Mesodermal cell (in vitro differentiated cells): Measurements from ENCODE around the gene MCF2L.

Experiments used
- H3K27ac ChIP-seq: 2 replicates; pipeline ENCODE4 v1.7.0; 2013; ENCODE audit warnings: mild to moderate bottlenecking, low read depth, low read length, moderate library complexity; ENCODE audit not compliant: severe bottlenecking
- H3K36me3 ChIP-seq: 2 replicates; pipeline ENCODE4 v1.7.1; 2013; ENCODE audit warnings: mild to moderate bottlenecking, low read length, moderate library complexity; ENCODE audit not compliant: control insufficient read depth, insufficient read depth
- H3K4me1 ChIP-seq: one replicate; pipeline ENCODE4 v1.7.1; 2013; ENCODE audit warnings: mild to moderate bottlenecking, low read length; ENCODE audit not compliant: insufficient read depth, control insufficient read depth, poor library complexity, severe bottlenecking
- H3K4me3 ChIP-seq: 2 replicates; pipeline ENCODE4 v1.7.0; 2013; ENCODE audit warnings: low read length, control low read depth, mild to moderate bottlenecking; ENCODE audit not compliant: insufficient read depth, poor library complexity, severe bottlenecking; ENCODE audit errors: extremely low read depth
- H3K9me3 ChIP-seq: 2 replicates; pipeline ENCODE4 v1.7.1; 2013; ENCODE audit warnings: mild to moderate bottlenecking, low read length, moderate library complexity; ENCODE audit not compliant: control insufficient read depth
- WGBS, 2 experiments: methylation state at CpG; one replicate each; pipeline ENCODE4 v1.1.5; 2013; ENCODE audit warnings: missing lambda C conversion rate in 2 of 2; ENCODE audit not compliant: insufficient coverage in 2 of 2; 5-methylcytosine and 5-hydroxymethylcytosine counted together

The MCF2L gene

DNA sequence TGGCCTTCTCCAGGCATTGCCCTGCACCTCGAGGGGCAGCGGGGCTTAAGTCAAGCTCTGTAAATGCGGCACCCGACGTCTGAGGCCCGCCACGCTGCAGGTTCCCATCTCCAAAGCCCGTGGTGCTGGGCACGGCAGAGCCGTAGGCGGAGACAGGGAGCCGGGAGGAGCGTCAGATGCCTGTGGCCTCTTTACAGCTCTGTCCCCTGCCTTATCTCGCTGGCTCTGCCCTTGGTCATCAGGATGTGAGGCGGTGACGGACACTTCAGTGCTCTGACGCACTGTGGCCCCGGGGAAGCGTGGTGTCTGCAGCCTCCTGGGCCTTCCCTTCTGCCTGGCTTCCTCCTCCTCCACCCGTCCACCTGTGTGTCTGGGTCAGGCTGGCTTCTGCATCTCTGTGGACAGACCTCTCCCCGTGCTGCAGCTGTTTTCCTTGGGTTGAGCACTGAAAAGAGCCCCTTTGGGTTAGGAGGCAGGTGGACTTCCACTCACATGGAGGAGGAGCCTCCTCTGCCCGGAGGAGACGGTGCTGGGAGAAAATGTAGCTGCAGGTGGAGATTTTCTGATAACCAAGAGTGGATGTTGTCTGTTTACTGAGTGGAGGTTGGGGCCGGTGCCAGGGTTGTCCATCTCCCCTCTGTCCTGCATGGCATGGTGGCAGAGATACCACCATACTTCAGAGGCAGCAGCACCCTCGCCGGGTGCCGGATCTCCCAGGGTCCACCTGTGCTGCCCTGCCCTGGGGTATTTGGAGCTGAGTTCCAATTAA lies 14.6 kb downstream of the MCF2L start:
- no peak overlapping the region for H3K27ac ChIP-seq
- WGBS, 2 experiments: 71 to 75% methylated on average over 24 to 25 of the region's 27 CpGs
- no peaks in the 10 kb centered on the region for H3K9me3 ChIP-seq
- H3K4me1 ChIP-seq: peaks cover 3% of the 10 kb centered on the region
- H3K36me3 ChIP-seq: no peaks in the 10 kb centered on the region
- H3K4me3 ChIP-seq: no peak overlapping the region

DNA sequence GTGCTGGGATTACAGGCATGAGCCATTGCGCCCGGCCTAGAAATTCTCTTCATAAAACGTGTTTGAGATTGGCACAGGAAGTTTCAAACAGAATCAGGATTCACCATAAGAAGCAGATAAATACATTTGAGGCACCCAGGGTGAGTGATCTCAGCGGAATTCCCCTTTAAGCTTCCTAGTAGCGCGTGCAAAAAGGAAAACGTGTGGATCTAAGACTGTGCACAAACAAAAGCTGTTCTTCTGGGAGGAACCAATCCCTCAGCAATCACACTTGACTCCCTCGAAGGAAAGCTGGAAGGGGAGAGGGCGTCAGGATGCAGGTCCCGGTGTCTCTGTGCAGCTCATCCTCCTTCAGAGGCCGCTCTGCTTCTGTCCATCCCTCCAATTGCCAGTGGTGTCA lies 15.5 kb downstream of the MCF2L start:
- Histone ChIP-seq H3K4me3 (no peak overlapping the region), H3K27ac (no peak overlapping the region), H3K4me1 (no peaks in the 10 kb centered on the region), H3K9me3 (no peaks in the 10 kb centered on the region), H3K36me3 (no peaks in the 10 kb centered on the region)
- WGBS, 2 experiments: 92% methylated on average over 5 to 8 of the region's 11 CpGs

DNA sequence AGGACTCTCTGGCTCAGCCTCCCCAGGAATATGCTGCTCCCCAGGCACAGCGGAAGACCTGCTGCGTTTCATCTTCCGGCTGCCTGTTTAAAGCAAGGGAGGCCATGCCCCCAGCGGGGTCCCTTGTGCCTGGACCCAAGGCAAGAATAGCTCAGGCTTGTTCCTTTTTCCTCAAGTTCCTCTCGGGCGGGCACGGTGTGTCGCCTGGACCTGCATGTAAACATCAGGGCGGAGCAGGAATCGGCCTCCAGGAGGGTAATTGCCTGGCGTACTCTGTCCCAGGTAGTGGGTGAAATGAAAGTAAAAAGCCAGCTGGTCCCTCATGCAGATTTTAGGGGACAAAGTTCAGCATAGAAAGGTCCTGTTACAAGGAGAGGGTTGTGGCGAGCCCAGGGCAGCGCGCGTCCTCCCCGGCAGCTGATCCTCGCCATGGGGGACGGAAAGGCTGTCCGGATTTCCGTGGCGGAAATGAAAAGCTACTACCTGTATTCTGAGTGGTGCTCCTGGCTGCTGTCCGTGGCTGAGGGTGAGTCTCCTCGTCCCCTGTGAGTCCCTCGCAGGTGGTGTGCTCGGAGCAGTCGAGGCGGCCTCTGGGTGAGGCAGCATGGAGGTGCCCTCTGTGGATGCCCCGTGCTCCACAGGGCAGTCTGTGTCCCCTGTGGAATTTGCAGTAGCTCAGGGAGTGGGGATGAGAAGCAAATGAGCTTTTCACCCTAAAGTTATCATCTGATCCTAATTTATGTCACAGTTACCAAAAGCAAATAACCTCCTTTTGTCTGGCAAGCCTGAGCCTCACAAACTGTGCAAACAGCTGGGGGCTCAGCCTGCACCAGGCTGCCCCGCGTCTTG lies 16.2 kb downstream of the MCF2L start:
- H3K27ac ChIP-seq: no peak overlapping the region
- 86 to 90% methylated on average over 25 to 30 of the region's 30 CpGs for WGBS, 2 experiments
- no peak overlapping the region for H3K4me3 ChIP-seq
- H3K4me1 ChIP-seq: no peaks in the 10 kb centered on the region
- no peaks in the 10 kb centered on the region for H3K9me3 ChIP-seq
- no peaks in the 10 kb centered on the region for H3K36me3 ChIP-seq

- H3K4me3 ChIP-seq: no peak overlapping the region
- H3K36me3 ChIP-seq: no peaks in the 10 kb centered on the region
- WGBS, 2 experiments: 88 to 90% methylated on average over 29 to 30 of the region's 30 CpGs
- no peak overlapping the region for H3K27ac ChIP-seq
- no peaks in the 10 kb centered on the region for H3K9me3 ChIP-seq
- no peaks in the 10 kb centered on the region for H3K4me1 ChIP-seq
Measured at GRCh38 chr13:112985803-112986408, 16.9 kb downstream of the MCF2L start.

GRCh38 chr13:112986470-112986869 lies 17.5 kb downstream of the MCF2L start:
- Histone ChIP-seq H3K36me3 (no peaks in the 10 kb centered on the region), H3K9me3 (no peaks in the 10 kb centered on the region), H3K27ac (no peak overlapping the region), H3K4me1 (no peaks in the 10 kb centered on the region), H3K4me3 (no peak overlapping the region)
- 85 to 90% methylated on average over 16 to 17 of the region's 20 CpGs for WGBS, 2 experiments

DNA sequence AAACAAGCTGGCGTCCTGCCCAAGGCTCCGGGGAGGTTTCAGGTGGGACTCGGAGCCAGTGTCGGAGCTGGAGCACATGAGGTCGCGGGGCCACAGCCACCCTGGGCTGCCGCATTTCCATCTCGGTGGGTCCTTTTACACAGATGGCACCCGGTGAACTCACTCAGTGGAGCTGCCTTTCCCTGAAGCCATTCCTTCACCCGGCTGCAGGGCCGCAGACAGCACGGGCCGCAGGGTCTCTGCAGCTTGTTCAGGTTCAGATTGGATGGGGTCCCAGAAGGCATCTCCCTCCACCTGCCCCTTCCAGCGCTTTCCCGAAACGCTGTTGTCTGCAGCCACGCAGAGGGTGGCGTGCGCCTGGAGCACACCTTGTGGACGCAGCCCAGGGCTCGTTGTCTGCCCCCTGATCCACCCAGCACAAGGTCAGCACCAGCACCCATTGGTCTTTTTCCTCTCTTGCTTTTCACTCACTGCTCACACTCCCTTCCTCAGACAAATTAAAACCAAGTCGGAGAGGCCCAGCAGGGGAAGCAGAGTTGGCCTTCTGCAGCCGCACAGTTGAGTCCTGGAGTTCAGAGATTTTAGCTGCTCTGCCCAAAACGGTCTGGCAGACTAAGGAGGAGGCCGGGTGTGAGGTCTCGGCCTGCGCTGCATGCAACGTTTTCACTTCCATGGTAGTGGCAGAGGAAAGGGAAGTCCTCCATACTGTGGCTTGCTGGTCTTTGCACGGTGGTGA lies 18.1 kb downstream of the MCF2L start:
- H3K36me3 ChIP-seq: no peaks in the 10 kb centered on the region
- H3K4me1 ChIP-seq: no peaks in the 10 kb centered on the region
- H3K27ac ChIP-seq: no peak overlapping the region
- no peak overlapping the region for H3K4me3 ChIP-seq
- H3K9me3 ChIP-seq: no peaks in the 10 kb centered on the region
- 91 to 92% methylated on average over 17 to 28 of the region's 29 CpGs for WGBS, 2 experiments

DNA sequence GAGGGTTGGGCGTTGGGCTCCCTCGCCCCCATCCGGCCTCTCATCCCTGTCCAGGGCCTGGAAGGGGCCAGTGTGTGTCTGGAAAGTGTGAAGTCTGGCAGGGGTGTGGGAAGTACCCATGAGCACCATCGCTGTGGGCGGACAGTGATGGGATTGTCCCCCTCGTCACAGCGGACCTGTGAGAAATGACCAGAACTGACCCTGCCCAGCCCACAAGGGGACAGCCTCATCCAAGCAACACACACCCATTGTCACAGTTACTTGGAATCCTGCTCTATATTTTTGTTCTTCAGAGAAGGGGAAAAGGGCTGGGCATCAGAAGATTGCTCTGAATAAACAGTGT lies 18.6 kb downstream of the MCF2L start:
- Histone ChIP-seq H3K4me3 (no peak overlapping the region), H3K36me3 (no peaks in the 10 kb centered on the region), H3K9me3 (no peaks in the 10 kb centered on the region), H3K4me1 (no peaks in the 10 kb centered on the region), H3K27ac (no peak overlapping the region)
- WGBS, 2 experiments: 76 to 89% methylated on average over 3 to 4 of the region's 7 CpGs

GRCh38 chr13:112990783-112991182 lies 21.8 kb downstream of the MCF2L start:
- 84 to 95% methylated on average over 8 of the region's 8 CpGs for WGBS, 2 experiments
- Histone ChIP-seq H3K4me1 (no peaks in the 10 kb centered on the region), H3K36me3 (no peaks in the 10 kb centered on the region), H3K4me3 (no peak overlapping the region), H3K9me3 (no peaks in the 10 kb centered on the region), H3K27ac (no peak overlapping the region)

GRCh38 chr13:112991609-112992008 lies 22.6 kb downstream of the MCF2L start:
- Histone ChIP-seq H3K36me3 (no peaks in the 10 kb centered on the region), H3K4me1 (no peaks in the 10 kb centered on the region), H3K9me3 (no peaks in the 10 kb centered on the region), H3K4me3 (no peak overlapping the region), H3K27ac (no peak overlapping the region)
- WGBS, 2 experiments: 88 to 90% methylated on average over 5 of the region's 6 CpGs

GRCh38 chr13:112992931-112993680 lies 24.1 kb downstream of the MCF2L start:
- Histone ChIP-seq H3K27ac (no peak overlapping the region), H3K36me3 (no peaks in the 10 kb centered on the region), H3K4me3 (no peak overlapping the region), H3K4me1 (no peaks in the 10 kb centered on the region), H3K9me3 (no peaks in the 10 kb centered on the region)
- 88 to 89% methylated on average over 31 of the region's 31 CpGs for whole genome bisulfite sequencing, 2 experiments
